Coronary artery (tissue), 2 donors: ENCODE data around the gene CYB5B.
A peak's percentile ranks its signal among the peaks of the same experiment; 100 is the strongest.

Source experiments
- DNase-seq: peaks from one replicate; pipeline ENCODE4 v3.0.0-alpha.2; 2017; ENCODE audit warnings: low spot score
- H3K27ac ChIP-seq, 2 donors: fragments of 200-600 bp; sonication (generic); one replicate each; pipeline ENCODE4 v1.5.1; 2016 to 2019
- H3K4me3 ChIP-seq: fragments of 200-600 bp; sonication (generic); 2 replicates; pipeline ENCODE4 v1.5.1; 2016; ENCODE audit warnings: mild to moderate bottlenecking, moderate library complexity
- CTCF ChIP-seq: fragments of 200-600 bp; sonication (generic); IDR thresholded peaks from one replicate; pipeline ENCODE4 v1.5.1; 2019; ENCODE audit warnings: antibody characterized with exemption

The CYB5B gene

DNA sequence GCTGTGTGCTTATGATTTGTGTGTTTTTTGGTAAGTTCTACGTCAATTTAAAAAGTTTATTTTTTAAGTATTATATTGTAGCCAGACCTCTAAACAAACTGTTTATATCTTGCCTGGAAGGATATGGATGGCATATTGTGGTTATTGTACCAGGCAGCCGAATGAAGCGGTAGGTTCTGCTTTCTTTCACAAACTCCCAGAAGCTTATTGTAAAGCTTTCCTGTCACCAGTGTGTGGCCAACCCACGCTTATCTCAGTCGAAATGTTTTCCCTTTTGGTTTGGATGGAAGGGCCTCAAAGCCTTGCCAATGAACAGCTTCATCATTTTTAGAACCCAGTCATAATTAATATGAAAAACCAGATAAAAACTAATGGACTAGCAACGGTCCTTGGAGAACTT lies 53.1 kb downstream of the CYB5B start:
- no peak for DNase-seq
- Histone ChIP-seq H3K27ac (peak overlapping the region in 1 of 2 donors; percentile 42), H3K4me3 (no peak overlapping the region)
- TF ChIP-seq CTCF: no peak

GRCh38 chr16:69478685-69479084 lies 54.3 kb downstream of the CYB5B start:
- TF ChIP-seq CTCF: no peak

GRCh38 chr16:69479775-69480174 lies 55.4 kb downstream of the CYB5B start:
- Histone ChIP-seq H3K27ac (no peak overlapping the region), H3K4me3 (no peak overlapping the region)
- no peak for TF ChIP-seq CTCF
- DNase-seq: no peak

More at GRCh38 chr16:69478685-69479084, 54.3 kb downstream of the CYB5B start:
- no peak overlapping the region for H3K27ac ChIP-seq
- no peak for DNase-seq
- H3K4me3 ChIP-seq: no peak overlapping the region

DNA sequence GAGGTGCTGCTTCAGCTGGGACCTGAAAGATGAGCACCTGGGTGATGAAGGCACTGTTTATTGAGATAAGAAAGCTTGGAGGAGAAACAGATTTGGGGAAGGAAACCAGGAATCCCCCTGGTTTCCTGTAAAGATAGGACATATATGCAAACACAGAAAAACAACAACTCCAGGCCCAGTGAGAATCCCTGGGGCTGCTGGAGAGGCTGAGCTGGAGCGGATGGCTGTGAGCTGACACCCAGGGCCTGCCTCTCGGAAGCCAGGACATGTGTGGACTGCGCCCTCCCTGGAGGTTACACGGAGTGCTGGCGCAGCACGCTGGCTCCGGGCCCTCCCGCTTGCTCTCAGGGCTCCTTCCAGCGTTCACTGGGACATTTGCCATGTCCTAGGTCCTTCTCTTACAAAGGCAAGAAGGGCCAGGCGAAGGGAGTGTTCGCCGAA lies 57.5 kb downstream of the CYB5B start:
- Histone ChIP-seq H3K27ac (peak overlapping the region; percentile 86 to 89), H3K4me3 (peak overlapping the region; percentile 46)
- peak; percentile 91 for DNase-seq
- TF ChIP-seq CTCF: no peak

DNA sequence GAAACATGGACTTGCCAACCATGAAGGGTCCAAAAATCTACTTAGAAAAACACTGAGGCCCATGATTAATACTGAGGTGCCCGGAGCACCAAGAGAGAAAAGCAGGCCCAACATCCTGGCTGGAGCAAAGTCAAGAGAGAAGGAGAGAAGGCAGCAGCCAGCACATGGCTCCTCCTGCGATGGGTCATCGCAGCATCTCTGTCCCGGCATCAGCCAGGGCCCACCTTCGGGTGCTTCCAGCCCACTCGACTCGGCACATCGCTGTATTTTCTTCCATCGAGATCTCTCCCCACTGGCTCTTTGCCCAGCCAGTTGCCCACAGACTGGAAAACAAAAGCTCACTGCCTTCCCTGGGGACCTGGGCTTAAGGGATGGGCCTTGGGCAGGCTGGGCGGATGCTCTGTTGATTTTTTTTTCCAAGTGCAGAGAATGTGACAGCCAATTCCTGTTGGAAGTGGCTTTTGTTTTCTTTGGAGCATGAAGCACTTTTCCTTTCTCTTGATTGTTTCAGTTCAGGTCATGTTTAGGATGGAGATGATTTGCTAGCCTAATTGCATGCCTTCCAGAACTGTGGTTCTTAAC lies 58.1 kb downstream of the CYB5B start:
- H3K27ac ChIP-seq: peak overlapping the region; percentile 86 to 89
- no peak for TF ChIP-seq CTCF
- DNase-seq: peak; percentile 77
- H3K4me3 ChIP-seq: peak overlapping the region; percentile 46

GRCh38 chr16:69483611-69484010 lies 59.2 kb downstream of the CYB5B start:
- H3K4me3 ChIP-seq: no peak overlapping the region
- DNase-seq: no peak
- H3K27ac ChIP-seq: no peak overlapping the region
- TF ChIP-seq CTCF: no peak

GRCh38 chr16:69485361-69485760 lies 60.9 kb downstream of the CYB5B start:
- DNase-seq: no peak
- TF ChIP-seq CTCF: no peak
- Histone ChIP-seq H3K4me3 (no peak overlapping the region), H3K27ac (no peak overlapping the region)
